Measurements from ENCODE around the gene TUT4.

- TF ChIP-seq SMC3 (conservative IDR thresholded peaks at IDR 0.05; ENCODE audit: poor library complexity) (no peak), CTCF (IDR thresholded peaks at IDR 0.05; ENCODE audit: poor library complexity, severe bottlenecking) (no peak), POLR2AphosphoS5 (IDR thresholded peaks at IDR 0.05) (no peak), TAF1 (IDR thresholded peaks at IDR 0.05; ENCODE audit: low read depth) (no peak), EP300 (conservative IDR thresholded peaks at IDR 0.05; ENCODE audit: poor library complexity, severe bottlenecking) (no peak), RAD21 (conservative IDR thresholded peaks at IDR 0.05) (no peak), EZH2 (IDR thresholded peaks at IDR 0.05; ENCODE audit: borderline replicate concordance, insufficient read depth, low read length, poor library complexity, severe bottlenecking) (no peak)
- TF ChIP-seq, protein P1, sequence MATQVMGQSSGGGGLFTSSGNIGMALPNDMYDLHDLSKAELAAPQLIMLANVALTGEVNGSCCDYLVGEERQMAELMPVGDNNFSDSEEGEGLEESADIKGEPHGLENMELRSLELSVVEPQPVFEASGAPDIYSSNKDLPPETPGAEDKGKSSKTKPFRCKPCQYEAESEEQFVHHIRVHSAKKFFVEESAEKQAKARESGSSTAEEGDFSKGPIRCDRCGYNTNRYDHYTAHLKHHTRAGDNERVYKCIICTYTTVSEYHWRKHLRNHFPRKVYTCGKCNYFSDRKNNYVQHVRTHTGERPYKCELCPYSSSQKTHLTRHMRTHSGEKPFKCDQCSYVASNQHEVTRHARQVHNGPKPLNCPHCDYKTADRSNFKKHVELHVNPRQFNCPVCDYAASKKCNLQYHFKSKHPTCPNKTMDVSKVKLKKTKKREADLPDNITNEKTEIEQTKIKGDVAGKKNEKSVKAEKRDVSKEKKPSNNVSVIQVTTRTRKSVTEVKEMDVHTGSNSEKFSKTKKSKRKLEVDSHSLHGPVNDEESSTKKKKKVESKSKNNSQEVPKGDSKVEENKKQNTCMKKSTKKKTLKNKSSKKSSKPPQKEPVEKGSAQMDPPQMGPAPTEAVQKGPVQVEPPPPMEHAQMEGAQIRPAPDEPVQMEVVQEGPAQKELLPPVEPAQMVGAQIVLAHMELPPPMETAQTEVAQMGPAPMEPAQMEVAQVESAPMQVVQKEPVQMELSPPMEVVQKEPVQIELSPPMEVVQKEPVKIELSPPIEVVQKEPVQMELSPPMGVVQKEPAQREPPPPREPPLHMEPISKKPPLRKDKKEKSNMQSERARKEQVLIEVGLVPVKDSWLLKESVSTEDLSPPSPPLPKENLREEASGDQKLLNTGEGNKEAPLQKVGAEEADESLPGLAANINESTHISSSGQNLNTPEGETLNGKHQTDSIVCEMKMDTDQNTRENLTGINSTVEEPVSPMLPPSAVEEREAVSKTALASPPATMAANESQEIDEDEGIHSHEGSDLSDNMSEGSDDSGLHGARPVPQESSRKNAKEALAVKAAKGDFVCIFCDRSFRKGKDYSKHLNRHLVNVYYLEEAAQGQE (IDR thresholded peaks at IDR 0.05; ENCODE audit: borderline replicate concordance): no peak
Measured at GRCh38 chr1:52580283-52580682, 27.4 kb upstream of the TUT4 start.
